Thyroid gland (tissue), 4 donors: ENCODE measurements around the gene ANTXRL.
"Not testable (repeated sequence)": the region's sequence is repeated elsewhere in the genome, so short reads cannot be mapped to it uniquely, and the experiment has no call there.

Experiments used
- POLR2A ChIP-seq, 2 donors: fragments of 450-650 bp; IDR thresholded peaks; one replicate each; pipeline ENCODE4 v1.6.1; 2017; ENCODE audit warnings: antibody characterized with exemption in 2 of 2, mild to moderate bottlenecking in 2 of 2, moderate library complexity in 1 of 2
- TF ChIP-seq, protein P1 (sequence below), 6 experiments: fragments of 200-600 bp in 3 of 6; fragments of 450-650 bp in 3 of 6; sonication (generic) in 3 of 6; IDR thresholded peaks; one replicate each; pipeline ENCODE4 v1.5.1; 2016 to 2019; ENCODE audit warnings: antibody characterized with exemption in 6 of 6, mild to moderate bottlenecking in 2 of 6, inconsistent platforms in 1 of 6, moderate library complexity in 1 of 6

DNA sequence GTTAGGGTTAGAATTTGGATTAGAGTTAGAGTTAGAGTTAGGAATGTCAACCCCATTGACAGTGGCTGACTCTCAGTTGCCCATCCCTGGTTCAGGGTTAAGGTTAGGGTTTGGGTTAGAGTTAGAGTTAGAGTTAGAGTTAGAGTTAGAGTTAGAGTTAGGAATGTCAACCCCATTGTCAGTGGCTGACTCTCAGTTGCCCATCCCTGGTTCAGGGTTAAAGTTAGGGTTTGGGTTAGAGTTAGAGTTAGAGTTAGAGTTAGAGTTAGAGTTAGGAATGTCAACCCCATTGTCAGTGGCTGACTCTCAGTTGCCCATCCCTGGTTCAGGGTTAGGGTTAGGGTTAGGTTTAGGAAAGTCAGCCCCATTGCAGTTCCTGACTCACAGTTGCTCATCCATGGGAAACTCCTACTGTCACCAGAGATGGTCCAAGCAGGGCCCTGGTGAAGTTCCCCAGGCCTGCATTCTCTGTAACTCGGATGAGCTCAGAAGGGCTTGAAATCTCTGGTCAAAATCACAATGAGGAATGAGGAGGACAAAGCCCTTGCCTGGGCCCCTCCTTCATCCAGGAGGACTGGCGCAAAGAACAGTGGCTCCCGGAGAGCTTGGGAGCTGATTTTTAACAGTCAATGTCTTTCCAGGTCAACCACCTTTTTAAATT lies 8.7 kb downstream of the ANTXRL start:
- not testable (repeated sequence) for TF ChIP-seq POLR2A (IDR thresholded peaks at IDR 0.05)
- TF ChIP-seq, protein P1, sequence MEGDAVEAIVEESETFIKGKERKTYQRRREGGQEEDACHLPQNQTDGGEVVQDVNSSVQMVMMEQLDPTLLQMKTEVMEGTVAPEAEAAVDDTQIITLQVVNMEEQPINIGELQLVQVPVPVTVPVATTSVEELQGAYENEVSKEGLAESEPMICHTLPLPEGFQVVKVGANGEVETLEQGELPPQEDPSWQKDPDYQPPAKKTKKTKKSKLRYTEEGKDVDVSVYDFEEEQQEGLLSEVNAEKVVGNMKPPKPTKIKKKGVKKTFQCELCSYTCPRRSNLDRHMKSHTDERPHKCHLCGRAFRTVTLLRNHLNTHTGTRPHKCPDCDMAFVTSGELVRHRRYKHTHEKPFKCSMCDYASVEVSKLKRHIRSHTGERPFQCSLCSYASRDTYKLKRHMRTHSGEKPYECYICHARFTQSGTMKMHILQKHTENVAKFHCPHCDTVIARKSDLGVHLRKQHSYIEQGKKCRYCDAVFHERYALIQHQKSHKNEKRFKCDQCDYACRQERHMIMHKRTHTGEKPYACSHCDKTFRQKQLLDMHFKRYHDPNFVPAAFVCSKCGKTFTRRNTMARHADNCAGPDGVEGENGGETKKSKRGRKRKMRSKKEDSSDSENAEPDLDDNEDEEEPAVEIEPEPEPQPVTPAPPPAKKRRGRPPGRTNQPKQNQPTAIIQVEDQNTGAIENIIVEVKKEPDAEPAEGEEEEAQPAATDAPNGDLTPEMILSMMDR (IDR thresholded peaks at IDR 0.05) = not testable (repeated sequence)
